Measurements from ENCODE around the gene XKR8.

DNA sequence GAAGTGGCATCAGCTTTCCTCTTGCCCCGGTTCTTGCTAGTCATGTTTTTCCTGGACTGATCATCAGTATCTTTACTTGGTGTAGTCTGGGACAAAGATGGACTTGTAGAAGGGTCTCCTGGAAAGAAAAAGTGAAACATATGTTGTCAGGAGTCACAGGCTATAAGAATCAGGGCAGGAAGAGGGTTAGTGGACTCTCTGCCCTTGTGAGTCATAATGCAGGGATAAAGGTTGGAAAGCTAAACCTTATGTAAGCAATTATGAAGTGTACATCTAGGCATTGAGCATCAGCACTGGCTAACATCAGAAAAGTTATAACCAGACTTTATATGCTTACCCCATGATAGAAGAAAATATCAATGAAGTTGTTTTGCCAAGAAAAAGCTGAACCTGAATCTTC is 51.2 kb downstream of the XKR8 start:
- TF ChIP-seq, protein P1, sequence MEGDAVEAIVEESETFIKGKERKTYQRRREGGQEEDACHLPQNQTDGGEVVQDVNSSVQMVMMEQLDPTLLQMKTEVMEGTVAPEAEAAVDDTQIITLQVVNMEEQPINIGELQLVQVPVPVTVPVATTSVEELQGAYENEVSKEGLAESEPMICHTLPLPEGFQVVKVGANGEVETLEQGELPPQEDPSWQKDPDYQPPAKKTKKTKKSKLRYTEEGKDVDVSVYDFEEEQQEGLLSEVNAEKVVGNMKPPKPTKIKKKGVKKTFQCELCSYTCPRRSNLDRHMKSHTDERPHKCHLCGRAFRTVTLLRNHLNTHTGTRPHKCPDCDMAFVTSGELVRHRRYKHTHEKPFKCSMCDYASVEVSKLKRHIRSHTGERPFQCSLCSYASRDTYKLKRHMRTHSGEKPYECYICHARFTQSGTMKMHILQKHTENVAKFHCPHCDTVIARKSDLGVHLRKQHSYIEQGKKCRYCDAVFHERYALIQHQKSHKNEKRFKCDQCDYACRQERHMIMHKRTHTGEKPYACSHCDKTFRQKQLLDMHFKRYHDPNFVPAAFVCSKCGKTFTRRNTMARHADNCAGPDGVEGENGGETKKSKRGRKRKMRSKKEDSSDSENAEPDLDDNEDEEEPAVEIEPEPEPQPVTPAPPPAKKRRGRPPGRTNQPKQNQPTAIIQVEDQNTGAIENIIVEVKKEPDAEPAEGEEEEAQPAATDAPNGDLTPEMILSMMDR (CRISPR knock-in tag; IDR thresholded peaks at IDR 0.05): no peak
- TF ChIP-seq, protein P2, sequence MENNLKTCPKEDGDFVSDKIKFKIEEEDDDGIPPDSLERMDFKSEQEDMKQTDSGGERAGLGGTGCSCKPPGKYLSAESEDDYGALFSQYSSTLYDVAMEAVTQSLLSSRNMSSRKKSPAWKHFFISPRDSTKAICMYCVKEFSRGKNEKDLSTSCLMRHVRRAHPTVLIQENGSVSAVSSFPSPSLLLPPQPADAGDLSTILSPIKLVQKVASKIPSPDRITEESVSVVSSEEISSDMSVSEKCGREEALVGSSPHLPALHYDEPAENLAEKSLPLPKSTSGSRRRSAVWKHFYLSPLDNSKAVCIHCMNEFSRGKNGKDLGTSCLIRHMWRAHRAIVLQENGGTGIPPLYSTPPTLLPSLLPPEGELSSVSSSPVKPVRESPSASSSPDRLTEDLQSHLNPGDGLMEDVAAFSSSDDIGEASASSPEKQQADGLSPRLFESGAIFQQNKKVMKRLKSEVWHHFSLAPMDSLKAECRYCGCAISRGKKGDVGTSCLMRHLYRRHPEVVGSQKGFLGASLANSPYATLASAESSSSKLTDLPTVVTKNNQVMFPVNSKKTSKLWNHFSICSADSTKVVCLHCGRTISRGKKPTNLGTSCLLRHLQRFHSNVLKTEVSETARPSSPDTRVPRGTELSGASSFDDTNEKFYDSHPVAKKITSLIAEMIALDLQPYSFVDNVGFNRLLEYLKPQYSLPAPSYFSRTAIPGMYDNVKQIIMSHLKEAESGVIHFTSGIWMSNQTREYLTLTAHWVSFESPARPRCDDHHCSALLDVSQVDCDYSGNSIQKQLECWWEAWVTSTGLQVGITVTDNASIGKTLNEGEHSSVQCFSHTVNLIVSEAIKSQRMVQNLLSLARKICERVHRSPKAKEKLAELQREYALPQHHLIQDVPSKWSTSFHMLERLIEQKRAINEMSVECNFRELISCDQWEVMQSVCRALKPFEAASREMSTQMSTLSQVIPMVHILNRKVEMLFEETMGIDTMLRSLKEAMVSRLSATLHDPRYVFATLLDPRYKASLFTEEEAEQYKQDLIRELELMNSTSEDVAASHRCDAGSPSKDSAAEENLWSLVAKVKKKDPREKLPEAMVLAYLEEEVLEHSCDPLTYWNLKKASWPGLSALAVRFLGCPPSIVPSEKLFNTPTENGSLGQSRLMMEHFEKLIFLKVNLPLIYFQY (CRISPR knock-in tag; IDR thresholded peaks at IDR 0.05; ENCODE audit: borderline replicate concordance): no peak
- no peak for TF ChIP-seq GZF1 (CRISPR knock-in tag; IDR thresholded peaks at IDR 0.05)
- TF ChIP-seq, protein P3, sequence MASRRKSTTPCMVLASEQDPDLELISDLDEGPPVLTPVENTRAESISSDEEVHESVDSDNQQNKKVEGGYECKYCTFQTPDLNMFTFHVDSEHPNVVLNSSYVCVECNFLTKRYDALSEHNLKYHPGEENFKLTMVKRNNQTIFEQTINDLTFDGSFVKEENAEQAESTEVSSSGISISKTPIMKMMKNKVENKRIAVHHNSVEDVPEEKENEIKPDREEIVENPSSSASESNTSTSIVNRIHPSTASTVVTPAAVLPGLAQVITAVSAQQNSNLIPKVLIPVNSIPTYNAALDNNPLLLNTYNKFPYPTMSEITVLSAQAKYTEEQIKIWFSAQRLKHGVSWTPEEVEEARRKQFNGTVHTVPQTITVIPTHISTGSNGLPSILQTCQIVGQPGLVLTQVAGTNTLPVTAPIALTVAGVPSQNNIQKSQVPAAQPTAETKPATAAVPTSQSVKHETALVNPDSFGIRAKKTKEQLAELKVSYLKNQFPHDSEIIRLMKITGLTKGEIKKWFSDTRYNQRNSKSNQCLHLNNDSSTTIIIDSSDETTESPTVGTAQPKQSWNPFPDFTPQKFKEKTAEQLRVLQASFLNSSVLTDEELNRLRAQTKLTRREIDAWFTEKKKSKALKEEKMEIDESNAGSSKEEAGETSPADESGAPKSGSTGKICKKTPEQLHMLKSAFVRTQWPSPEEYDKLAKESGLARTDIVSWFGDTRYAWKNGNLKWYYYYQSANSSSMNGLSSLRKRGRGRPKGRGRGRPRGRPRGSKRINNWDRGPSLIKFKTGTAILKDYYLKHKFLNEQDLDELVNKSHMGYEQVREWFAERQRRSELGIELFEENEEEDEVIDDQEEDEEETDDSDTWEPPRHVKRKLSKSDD (CRISPR knock-in tag; IDR thresholded peaks at IDR 0.05; ENCODE audit: low read depth): no peak
- TF ChIP-seq TSC22D2 (CRISPR knock-in tag; IDR thresholded peaks at IDR 0.05; ENCODE audit: borderline replicate concordance): no peak
- TF ChIP-seq JUND (CRISPR knock-in tag; IDR thresholded peaks at IDR 0.05): no peak
- TF ChIP-seq ZNF292 (CRISPR knock-in tag; IDR thresholded peaks at IDR 0.05; ENCODE audit: borderline replicate concordance, low read depth): no peak
- TF ChIP-seq SMAD3 (CRISPR knock-in tag; IDR thresholded peaks at IDR 0.05): no peak
- TF ChIP-seq CEBPB (IDR thresholded peaks at IDR 0.05; ENCODE audit: borderline replicate concordance, low read depth, low read length): no peak
- TF ChIP-seq, protein P4, sequence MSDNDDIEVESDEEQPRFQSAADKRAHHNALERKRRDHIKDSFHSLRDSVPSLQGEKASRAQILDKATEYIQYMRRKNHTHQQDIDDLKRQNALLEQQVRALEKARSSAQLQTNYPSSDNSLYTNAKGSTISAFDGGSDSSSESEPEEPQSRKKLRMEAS (IDR thresholded peaks at IDR 0.05): no peak
- TF ChIP-seq NFRKB (IDR thresholded peaks at IDR 0.05): no peak
- no peak for TF ChIP-seq TARDBP (CRISPR knock-in tag; IDR thresholded peaks at IDR 0.05)
- TF ChIP-seq, protein P5, sequence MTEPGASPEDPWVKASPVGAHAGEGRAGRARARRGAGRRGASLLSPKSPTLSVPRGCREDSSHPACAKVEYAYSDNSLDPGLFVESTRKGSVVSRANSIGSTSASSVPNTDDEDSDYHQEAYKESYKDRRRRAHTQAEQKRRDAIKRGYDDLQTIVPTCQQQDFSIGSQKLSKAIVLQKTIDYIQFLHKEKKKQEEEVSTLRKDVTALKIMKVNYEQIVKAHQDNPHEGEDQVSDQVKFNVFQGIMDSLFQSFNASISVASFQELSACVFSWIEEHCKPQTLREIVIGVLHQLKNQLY (CRISPR knock-in tag; IDR thresholded peaks at IDR 0.05): no peak
- TF ChIP-seq ZNF431 (CRISPR knock-in tag; IDR thresholded peaks at IDR 0.05; ENCODE audit: borderline replicate concordance, low read depth): no peak

All from HepG2 (cell line).